ENCODE results near the gene TMEM108. TPM values are rescaled to one million over a fixed set of nuclear protein-coding genes. Genes with fewer than 3 reads are reported as not detected.

The TMEM108 gene
- total RNA-seq, 2 donors from 2014 or later: 7.7 TPM

DNA sequence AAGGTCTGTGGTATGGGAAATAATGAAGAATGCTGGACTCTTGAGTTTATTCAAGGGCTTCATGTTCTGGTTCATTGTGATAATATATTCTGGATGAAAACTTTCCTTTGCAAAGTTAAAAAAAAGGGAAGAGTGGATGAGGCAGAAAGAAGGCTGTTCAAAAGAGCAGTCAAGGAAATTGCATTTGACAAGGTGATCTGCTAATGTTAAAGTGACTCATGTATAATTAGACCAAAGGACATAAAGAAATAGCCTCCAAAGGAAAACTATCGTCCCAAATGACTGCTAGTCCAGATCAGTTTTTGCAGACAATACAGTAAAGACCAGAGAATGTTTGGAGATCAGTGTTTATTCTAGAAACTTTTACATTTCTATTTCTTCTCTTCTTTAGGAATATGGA lies 9.8 kb downstream of the TMEM108 start:
- intact Hi-C loops (cut with DNase I): no loop called here
- ATAC-seq: no peak
- no peak for DNase-seq

DNA sequence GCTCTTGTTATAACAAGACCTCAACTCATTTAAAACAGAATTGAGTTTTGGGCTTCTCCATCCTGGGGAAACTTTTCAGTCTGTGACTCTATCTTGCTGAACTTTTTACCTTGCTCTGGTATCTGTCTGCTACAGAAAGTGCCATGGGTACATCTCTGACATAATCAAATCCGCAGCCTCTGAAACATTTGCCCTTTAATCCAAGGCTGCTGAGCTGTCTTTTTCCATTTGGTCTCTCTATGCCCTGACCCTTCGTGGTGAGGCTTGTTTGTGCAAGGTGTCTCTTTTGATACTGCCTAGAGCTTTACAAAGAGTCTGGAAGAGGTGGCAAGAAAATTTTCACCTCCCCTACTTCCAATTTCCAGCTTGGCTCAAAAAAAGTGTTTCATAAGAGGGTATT lies 11.3 kb downstream of the TMEM108 start:
- intact Hi-C loops (cut with DNase I): no loop called here
- DNase-seq (no peak), ATAC-seq (peak in 1 of 2 donors; percentile 54)

DNA sequence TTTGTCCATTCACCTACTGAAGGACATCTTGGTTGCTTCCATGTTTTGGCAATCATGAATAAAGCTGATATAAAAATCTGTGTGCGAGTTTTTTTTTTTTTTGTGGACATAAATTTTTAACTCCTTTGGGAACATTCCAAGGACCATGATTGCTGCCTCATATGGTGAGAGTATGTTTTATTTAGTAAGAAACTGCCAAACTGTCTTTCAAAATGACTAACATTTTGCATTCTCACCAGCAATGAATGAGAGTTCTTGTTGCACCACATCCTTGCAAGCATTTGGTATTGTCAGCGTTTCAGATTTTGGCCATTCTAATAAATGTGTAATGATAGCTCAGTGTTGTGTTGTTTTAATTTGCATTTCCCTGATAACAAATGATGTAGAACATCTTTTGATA lies 12.7 kb downstream of the TMEM108 start:
- DNase-seq: no peak
- no peak for ATAC-seq
- intact Hi-C loops (cut with DNase I): no loop called here

DNA sequence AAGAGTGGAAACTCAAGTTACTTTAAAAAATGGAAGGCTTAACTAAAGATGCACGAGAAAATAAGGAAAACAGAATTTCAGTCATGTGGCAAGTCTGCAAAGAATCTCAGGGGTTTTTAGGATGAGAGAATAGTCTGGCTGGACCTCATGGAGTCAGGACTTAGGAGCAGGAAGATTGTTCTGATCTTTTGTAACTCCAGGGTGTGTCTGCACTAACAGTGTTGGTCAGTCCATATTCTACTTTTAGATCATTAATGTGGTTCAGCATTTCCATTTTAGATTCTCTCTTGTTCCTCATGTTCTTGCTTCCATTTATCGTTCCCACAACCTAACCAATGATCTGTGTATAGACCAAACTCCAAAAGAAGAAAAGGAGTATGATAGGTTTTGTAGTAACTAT lies 15.3 kb downstream of the TMEM108 start:
- intact Hi-C loops (cut with DNase I): no loop called here
- DNase-seq (no peak), ATAC-seq (no peak)

DNA sequence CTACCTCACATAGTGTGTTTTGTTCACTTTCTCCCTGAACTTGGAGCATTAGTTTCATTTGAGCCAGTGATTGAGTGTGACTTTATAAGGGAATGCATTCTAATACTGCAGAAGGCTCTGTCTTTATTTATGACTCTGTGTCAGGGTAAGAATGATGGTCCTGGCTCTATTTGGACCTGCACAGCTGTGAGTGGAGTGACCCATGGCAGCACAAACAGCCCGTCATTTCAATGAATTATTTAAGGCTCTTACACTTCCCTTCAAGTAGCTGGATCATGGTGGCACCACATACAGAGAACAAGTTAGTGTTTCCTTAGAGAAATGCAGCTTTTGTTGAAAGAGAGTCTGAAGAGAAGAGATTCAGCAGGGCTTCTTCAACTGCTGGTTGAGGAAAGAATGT lies 16.4 kb downstream of the TMEM108 start:
- intact Hi-C loops (cut with DNase I): no loop called here
- DNase-seq: no peak
- no peak for ATAC-seq

DNA sequence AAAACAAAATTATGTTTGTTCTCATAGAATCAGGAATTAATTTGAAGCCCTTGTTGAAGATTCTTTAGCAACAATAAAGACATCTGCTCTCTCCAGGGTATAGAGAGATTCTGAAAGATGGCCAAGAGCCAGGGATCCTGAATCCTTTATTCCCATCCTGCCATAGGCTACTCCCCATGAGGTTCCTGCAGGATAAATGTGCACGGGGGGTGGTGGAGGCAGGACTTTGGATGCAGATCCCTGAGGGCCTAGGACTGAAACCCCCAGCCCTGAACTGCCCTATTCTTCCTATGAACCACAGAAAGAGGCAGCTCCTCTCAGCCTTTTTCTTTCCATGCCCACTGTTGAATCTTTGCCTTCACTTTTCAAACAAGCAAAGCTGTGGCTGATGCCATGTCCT lies 17.1 kb downstream of the TMEM108 start:
- ATAC-seq (no peak), DNase-seq (no peak)
- intact Hi-C loops (cut with DNase I): no loop called here

DNA sequence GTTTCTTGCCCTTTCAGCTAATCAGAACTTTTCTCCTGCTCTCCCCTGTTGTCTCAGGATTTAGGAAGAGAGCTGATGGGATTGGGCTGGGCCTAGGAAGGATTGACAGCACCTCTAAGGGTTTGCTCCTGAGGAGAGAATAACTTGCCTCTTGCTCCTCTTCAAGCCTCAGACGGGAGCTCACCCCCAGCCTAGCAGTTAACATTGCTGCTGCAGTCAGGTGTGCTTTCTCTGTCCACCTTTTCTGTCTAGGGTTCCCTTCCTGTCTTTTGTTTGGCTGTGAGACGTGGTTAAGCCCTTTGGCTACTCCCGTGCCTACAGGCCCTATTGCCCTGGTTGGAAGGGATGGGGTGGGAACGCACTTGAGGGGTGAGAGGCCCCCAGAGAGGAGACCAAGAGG lies 20.1 kb downstream of the TMEM108 start:
- ATAC-seq (no peak), DNase-seq (no peak)
- intact Hi-C loops (cut with DNase I): no loop called here

DNA sequence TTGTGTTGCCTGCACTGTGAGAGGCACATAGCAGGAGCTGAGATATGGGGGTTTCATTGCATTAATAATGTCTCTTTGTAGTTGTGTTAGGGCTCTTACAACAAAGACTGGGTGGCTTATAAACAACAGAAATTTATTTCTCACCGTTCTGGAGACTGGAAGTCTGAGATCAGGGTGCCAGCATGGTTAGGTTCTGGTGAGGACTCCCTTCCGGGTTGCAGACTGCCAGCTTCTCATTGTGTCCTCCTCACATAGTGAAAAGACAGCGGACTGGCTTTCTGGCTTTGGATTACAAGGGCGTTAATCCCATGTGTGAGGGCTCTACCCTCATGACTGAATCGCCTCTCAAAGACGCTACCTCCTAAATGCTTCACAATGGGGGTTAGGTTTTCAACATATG lies 20.6 kb downstream of the TMEM108 start:
- intact Hi-C loops (cut with DNase I): no loop called here
- no peak for DNase-seq
- no peak for ATAC-seq

DNA sequence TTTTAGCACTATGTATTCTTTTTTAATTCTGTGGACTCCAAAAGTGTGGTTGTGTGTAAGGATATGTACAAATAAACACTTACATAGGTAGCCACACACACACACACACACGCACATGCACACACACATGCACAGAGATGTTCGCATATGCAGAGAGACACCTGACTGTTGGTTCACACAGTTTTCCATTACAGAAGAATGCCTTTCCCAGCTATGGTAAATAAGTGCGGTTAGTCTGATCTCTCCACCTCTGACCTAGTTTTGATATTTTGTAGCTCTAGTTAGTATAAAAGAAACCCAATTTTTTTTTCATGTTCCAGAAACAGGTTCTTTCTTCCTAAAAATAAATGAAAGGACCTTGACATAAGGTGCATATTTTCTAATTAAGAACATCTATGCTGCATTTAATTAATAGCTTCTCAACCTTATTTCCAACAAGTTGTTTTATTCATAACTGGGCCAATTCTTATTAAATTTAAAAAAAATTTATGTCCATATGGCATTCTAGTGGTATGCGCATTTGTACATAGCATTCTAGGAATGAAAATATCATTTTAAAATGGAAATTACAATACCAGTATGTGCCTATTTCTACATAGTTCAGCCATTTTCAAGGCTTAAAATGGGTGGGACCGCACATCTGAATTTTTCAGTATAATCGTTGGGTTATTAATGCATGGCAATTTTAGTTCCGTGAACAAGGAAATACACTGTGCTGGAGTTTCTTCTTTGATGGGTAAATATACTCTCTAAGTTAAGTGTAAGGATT lies 27.2 kb downstream of the TMEM108 start:
- intact Hi-C loops (cut with DNase I): no loop called here
- ATAC-seq: no peak

DNA sequence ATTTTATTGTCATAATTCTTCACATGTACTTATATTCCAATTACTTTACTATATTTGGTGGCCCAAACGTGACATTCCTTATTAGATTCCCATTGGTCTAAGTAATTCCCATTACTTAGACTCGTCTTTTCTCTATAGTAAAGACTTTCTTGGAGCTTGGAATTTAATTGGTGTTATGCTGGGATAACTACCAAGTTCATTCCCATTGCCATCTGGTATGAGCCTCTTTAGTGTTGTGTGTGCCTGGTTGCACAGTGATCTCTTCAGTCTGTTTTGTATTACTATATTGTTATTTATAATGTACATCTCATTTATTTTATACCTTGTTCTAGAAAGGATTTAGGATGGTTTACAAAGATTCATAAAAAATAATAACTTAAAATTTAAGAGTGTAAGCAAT lies 27.8 kb downstream of the TMEM108 start:
- ATAC-seq (no peak), DNase-seq (no peak)
- intact Hi-C loops (cut with DNase I): no loop called here

More for the DNA sequence above, 27.2 kb downstream of the TMEM108 start:
- no peak for DNase-seq

DNA sequence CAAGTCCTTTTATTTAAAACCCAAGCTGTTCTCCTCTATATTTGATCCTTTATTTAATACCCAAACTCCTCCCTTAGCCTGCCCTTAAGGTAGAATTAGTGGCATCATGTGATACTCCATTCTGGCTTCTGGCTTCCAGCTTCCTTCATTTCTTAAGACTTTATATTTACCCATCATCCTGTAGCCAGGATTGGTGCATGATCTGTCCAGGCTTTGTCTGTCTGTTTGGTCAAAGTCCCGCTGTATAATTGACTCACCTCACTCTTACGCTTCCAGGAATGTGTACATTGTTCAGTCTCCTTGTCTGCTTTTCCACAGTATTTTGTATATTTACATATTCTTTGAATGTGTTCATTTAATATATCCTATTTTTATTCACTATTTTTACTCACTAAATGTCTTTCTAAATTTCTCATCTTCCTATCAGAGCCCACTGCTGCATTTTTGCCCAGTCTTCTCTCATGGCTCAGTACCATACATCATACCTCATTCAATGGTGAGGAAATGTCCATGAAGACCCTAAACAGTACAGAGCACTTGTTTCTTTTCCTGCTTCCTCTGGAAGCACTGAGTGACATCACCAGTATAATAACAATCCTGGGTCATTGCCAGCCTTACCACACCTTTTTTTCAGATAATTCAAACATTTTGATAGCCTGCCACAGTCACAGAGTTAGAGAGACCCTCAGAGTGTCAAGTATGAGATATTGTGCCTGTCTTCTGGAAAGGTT lies 31.5 kb downstream of the TMEM108 start:
- intact Hi-C loops (cut with DNase I): no loop called here
- DNase-seq (no peak), ATAC-seq (no peak)

DNA sequence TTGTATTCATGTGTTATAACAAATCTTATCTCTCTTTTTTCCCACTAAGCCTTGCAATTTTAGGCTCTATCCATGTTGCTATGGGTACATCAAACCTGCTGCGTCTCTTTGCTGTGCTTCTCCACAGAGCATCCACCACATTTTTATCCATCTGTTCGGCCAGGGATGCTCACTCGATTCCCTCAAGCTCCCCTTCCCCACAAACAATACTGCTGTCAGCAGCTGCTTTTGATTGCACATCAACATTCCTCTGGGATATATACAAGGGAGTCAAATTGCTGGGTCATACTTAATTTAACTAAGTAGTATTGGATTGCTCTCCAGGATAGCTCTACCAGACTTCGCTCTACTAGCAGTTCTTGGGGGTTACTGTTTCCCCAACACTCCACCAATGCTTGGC lies 36.8 kb downstream of the TMEM108 start:
- ATAC-seq: no peak
- DNase-seq: no peak
- intact Hi-C loops (cut with DNase I): no loop called here

DNA sequence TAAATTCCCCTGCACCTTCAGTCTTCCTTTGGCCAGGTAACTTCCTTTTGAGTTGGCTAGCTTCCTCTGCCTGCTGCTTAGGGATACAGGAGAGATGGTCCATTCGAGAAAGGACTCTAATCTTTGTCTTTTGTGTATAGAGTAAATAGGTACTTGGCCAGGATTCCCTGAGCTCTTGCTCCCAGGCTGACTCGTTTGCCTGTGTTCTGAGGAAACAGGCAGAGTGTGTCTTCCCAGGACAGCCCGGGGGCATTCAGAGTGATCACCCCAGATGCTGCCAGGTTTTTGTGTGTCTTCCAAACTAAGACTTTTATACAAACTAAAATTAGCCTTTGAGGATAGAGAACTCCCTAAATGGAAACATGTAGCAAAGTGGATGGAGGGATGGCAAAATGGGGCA lies 39.5 kb downstream of the TMEM108 start:
- DNase-seq (no peak), ATAC-seq (no peak)
- intact Hi-C loops (cut with DNase I): no loop called here

DNA sequence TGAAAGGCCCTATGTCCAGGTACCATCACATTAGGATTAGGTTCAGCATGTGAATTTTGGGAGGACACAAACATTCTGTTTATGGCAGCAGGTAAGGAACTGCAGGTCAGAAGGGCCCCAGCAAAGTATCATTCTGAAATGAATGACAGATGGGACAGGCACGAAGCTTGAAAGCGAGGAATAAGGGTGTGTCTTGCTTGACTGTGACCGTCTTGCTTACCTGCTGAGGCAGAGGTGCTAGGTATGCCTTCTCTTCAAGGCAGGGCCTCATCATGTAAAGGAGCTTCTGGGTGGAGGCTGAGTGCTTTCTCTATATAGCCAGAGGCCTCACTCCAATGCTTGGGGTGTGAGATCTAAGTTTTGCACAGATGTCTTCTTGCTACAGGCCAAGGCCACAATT lies 41.4 kb downstream of the TMEM108 start:
- DNase-seq: no peak
- intact Hi-C loops (cut with DNase I): no loop called here
- ATAC-seq: no peak

DNA sequence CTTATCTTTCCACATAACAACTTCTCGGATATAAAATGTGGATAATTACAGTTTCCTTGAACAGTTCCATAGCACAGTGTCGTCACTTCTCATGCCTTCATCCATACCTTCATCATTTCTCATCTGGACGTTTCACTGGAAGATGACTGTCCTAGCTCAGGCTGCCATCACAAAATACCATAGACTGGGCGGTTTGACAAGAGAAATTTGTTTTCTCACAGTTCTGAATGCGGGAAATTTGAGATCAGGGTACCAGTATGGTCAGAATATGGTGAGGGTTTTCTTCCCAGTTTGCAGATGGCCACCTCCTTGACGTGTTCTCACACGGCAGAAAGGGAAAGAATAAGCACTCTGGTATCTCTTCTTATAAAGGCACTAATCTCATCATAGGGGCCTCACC lies 42.8 kb downstream of the TMEM108 start:
- intact Hi-C loops (cut with DNase I): no loop called here
- DNase-seq (no peak), ATAC-seq (no peak)

DNA sequence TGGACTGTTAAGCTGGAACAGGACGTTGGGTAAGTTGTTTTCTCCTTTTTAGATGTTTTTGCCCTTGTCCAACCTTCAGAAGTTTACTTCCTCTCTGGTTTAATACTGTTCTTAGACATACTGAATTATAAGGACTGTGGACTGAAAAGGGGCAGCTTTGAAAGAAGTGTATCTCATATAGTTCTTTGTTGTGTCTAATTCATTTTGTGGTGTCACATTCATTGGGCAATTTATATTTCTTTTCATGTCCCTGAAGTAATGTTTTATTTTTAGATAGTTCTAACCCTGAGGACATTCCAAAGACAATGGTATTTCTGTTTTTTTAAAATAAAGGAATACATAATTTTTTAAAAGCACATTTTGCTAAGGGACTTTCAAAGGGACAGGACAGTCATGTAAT lies 45.2 kb downstream of the TMEM108 start:
- intact Hi-C loops (cut with DNase I): no loop called here
- no peak for DNase-seq
- no peak for ATAC-seq

DNA sequence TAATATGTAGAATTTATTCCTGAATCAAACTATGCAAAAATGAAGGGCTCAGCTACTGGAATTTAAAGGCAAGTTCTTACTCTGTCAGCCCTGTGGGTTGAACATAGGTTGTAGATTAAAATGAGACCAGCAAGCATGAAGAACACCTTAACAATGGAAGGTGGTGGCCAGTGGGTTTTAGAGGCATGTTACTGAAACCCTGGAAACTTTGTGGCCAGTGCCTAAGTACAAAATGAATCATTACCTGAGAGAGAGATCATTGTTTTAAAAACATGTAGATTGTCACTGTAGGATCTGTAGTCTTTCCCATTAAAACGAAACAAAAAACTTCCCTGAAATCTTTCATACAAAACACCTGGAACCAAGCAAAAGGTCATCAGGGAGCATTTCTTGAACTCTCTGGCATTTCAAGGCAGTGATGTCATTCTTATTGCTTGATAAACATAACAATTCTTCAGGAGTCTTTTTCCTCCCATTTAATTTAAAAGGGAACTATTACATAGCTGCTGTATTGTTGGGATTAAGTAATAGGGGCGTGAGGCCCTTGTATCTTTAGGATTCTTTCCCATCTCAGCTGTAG lies 51.8 kb downstream of the TMEM108 start:
- ATAC-seq: no peak
- intact Hi-C loops (cut with DNase I): no loop called here
- DNase-seq: no peak

DNA sequence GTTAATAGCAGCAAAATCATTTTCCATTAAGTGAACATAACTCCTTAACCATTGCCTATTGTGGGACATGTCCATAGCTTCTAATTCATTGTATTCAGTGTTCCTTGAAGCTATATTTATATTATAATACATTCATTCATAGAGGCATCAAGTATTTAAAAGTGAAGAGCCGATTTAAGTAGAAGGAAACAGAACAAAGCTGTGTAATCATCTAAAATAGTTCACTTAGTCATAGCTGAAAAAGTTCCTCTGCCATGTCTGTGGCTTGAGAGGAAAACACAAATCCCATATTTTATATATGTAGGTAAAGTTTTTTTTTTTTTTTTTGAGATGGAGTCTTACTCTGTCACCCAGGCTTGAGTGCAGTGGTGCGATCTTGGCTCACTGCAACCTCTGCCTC lies 54.5 kb downstream of the TMEM108 start:
- DNase-seq (no peak), ATAC-seq (peak in 1 of 2 donors; percentile 38)
- intact Hi-C loops (cut with DNase I): no loop called here

DNA sequence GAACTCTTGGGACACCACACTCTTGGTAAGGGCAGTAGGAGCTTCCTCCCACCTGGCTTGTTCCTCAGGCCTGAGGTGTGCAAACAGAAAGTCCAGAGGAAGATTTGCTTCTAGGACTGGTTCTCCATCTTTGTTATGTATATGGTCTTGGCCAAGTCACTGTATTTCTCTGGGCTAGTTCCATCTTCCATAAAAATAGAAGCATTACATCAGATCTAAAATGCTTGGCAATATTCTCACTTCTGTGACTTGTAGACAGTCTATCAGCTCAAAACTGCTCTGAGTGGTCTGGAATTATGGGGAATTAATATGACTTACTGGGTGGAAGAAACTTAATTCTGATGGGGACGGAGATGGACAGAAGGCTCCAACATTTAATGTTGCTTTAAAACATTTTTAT lies 55.2 kb downstream of the TMEM108 start:
- DNase-seq: no peak
- intact Hi-C loops (cut with DNase I): no loop called here
- ATAC-seq: peak in 1 of 2 donors; percentile 79

DNA sequence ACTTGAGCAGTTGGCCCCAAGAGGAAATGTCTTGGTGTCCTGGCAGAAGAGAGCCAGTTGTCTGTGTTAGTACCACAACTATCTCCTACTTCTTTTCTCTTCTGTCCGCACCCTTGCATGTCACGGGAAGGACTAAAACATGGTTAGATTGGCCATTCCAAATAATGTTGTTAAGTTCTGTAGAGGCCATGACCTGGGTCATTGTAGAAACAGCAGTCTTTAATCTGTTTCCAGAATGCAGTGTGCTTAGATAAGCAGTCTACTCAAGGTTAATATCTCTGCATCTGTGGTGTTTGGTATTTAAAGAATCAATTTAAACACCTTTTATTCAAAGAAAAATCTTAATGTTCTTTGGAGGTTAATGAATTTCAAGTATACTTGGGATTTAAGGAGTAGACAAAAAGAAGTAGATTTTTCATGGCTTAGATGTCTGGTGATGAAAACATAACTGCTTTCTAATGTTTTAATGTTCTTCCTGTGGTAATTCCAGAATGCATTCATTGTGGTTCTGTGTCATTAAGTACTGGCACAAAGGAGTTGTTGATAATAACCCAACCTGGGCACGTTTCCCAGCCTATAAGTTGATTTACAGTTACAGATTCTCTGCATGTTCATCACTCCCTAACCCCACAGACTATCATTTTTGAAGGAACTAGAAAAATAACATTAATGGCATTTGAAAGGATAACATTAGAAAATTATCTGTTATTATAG lies 58.9 kb downstream of the TMEM108 start:
- no peak for DNase-seq
- intact Hi-C loops (cut with DNase I): no loop called here
- ATAC-seq: no peak
